HG03066 (cell line): Measurements from ENCODE around the gene KRT1.
"Not testable (repeated sequence)": the region's sequence is repeated elsewhere in the genome, so short reads cannot be mapped to it uniquely, and the experiment has no call there.

Source experiments
- ATAC-seq: cut with Tn5 transposase; IDR thresholded peaks from one replicate; pipeline ENCODE4 v1.9.1; 2021; ENCODE audit warnings: low read depth; ENCODE audit not compliant: unreplicated experiment

Gene KRT1

GRCh38 chr12:52680363-52680762 is at the start of gene KRT1:
Gene KRT1, minus strand, starts transcription at chr12:52680407. Its CDS starts 59 bp downstream, at chr12:52680348.
- no peak for ATAC-seq

GRCh38 chr12:52729147-52729546 is 48.9 kb upstream of the KRT1 start:
- no peak for ATAC-seq

- ATAC-seq, result no peak
These were observed 48.2 kb upstream of the KRT1 start for GRCh38 chr12:52728374-52728773.

- no peak for ATAC-seq
These were observed 46.8 kb upstream of the KRT1 start for GRCh38 chr12:52727037-52727436.

- ATAC-seq, result no peak
These were observed 46.2 kb upstream of the KRT1 start for GRCh38 chr12:52726451-52726850.

GRCh38 chr12:52724384-52724783 is 44.2 kb upstream of the KRT1 start:
- no peak for ATAC-seq

GRCh38 chr12:52722680-52723079 is 42.5 kb upstream of the KRT1 start:
- no peak for ATAC-seq

GRCh38 chr12:52721838-52722470 is 41.7 kb upstream of the KRT1 start:
- ATAC-seq, result no peak

GRCh38 chr12:52720365-52720886 is 40.2 kb upstream of the KRT1 start:
- ATAC-seq, result no peak

GRCh38 chr12:52716061-52716460 is 35.9 kb upstream of the KRT1 start:
- no peak for ATAC-seq

- no peak for ATAC-seq
These were observed 35.2 kb upstream of the KRT1 start for GRCh38 chr12:52715416-52715815.

- no peak for ATAC-seq
These were observed 34.7 kb upstream of the KRT1 start for GRCh38 chr12:52714887-52715281.

- no peak for ATAC-seq
These were observed 34.0 kb upstream of the KRT1 start for GRCh38 chr12:52713960-52714886.

GRCh38 chr12:52712122-52712521 is 31.9 kb upstream of the KRT1 start:
- not testable (repeated sequence) for ATAC-seq

- ATAC-seq, result no peak
These were observed 30.5 kb upstream of the KRT1 start for GRCh38 chr12:52710730-52711129.

- ATAC-seq, result no peak
These were observed 27.8 kb upstream of the KRT1 start for GRCh38 chr12:52708010-52708409.

GRCh38 chr12:52704464-52704863 is 24.3 kb upstream of the KRT1 start:
- no peak for ATAC-seq

- no peak for ATAC-seq
These were observed 23.7 kb upstream of the KRT1 start for GRCh38 chr12:52703878-52704277.

GRCh38 chr12:52703424-52703823 is 23.2 kb upstream of the KRT1 start, which contains the start of gene KRT77:
Gene KRT77, minus strand, starts transcription at chr12:52703524. Its CDS starts 90 bp downstream, at chr12:52703434.
- ATAC-seq, result no peak

GRCh38 chr12:52702338-52702737 is 22.1 kb upstream of the KRT1 start:
- no peak for ATAC-seq

- no peak for ATAC-seq
These were observed 21.1 kb upstream of the KRT1 start for GRCh38 chr12:52701281-52701680.
